Astrocyte (in vitro differentiated cells and primary cell): ENCODE measurements around the gene RGS5. TPM values are rescaled to one million over a fixed set of nuclear protein-coding genes. Genes with fewer than 3 reads are reported as not detected.
A peak's percentile ranks its signal among the peaks of the same experiment; 100 is the strongest.

ENCODE experiments used
- DNase-seq: peaks from one replicate; pipeline ENCODE4 v3.0.0-alpha.2; 2010; ENCODE audit warnings: low read depth
- FAIRE-seq: peaks from 2 replicates; lab custom pipeline; 2011; peaks lifted over from hg19 to GRCh38; lab: Jason Lieb, UNC
- H2AFZ ChIP-seq: 2 replicates; pipeline ENCODE4 v1.6.0; 2012; ENCODE audit warnings: low read depth, low read length, inconsistent platforms
- H3K27ac ChIP-seq: 2 replicates; pipeline ENCODE4 v1.5.1; 2011; ENCODE audit warnings: low read depth, low read length, inconsistent platforms
- H3K27me3 ChIP-seq: 2 replicates; pipeline ENCODE4 v1.6.0; 2011; ENCODE audit warnings: low read length, inconsistent platforms; ENCODE audit not compliant: insufficient read depth
- H3K36me3 ChIP-seq: 2 replicates; pipeline ENCODE4 v1.5.1; 2011; ENCODE audit warnings: low read length, inconsistent platforms; ENCODE audit not compliant: insufficient read depth
- H3K4me1 ChIP-seq: 2 replicates; pipeline ENCODE4 v1.5.1; 2011; ENCODE audit warnings: low read length, inconsistent platforms; ENCODE audit not compliant: insufficient read depth
- H3K4me2 ChIP-seq: 2 replicates; pipeline ENCODE4 v1.6.0; 2012; ENCODE audit warnings: low read length, inconsistent platforms
- H3K4me3 ChIP-seq: 2 replicates; pipeline ENCODE4 v1.5.1; 2011; ENCODE audit warnings: low read depth, mild to moderate bottlenecking, low read length, inconsistent platforms; ENCODE audit not compliant: insufficient read depth
- H3K79me2 ChIP-seq: 2 replicates; pipeline ENCODE4 v1.6.0; 2012; ENCODE audit warnings: mild to moderate bottlenecking, low read length, inconsistent platforms; ENCODE audit not compliant: insufficient read depth
- H3K9ac ChIP-seq: 2 replicates; pipeline ENCODE4 v1.6.0; 2012; ENCODE audit warnings: mild to moderate bottlenecking, low read length, inconsistent platforms
- H3K9me3 ChIP-seq: 2 replicates; pipeline ENCODE4 v1.5.1; 2012; ENCODE audit warnings: low read depth, mild to moderate bottlenecking, low read length, inconsistent platforms; ENCODE audit not compliant: insufficient read depth
- H4K20me1 ChIP-seq: 2 replicates; pipeline ENCODE4 v1.6.0; 2012; ENCODE audit warnings: low read length, inconsistent platforms; ENCODE audit not compliant: insufficient read depth
- H3K27ac Mint-ChIP-seq: one replicate; pipeline ENCODE4 v1.8.0; 2021; ENCODE audit warnings: mild to moderate bottlenecking, mixed read lengths; ENCODE audit not compliant: unreplicated experiment
- H3K27me3 Mint-ChIP-seq: one replicate; pipeline ENCODE4 v1.8.0; 2021; ENCODE audit warnings: low read depth, mixed read lengths; ENCODE audit not compliant: unreplicated experiment
- H3K36me3 Mint-ChIP-seq: one replicate; pipeline ENCODE4 v1.8.0; 2021; ENCODE audit warnings: low read depth, mixed read lengths; ENCODE audit not compliant: unreplicated experiment
- H3K4me1 Mint-ChIP-seq: one replicate; pipeline ENCODE4 v1.8.0; 2021; ENCODE audit warnings: low read depth, mixed read lengths; ENCODE audit not compliant: unreplicated experiment
- H3K4me3 Mint-ChIP-seq: one replicate; pipeline ENCODE4 v1.8.0; 2021; ENCODE audit warnings: mild to moderate bottlenecking, moderate library complexity, mixed read lengths; ENCODE audit not compliant: unreplicated experiment
- H3K9me3 Mint-ChIP-seq: one replicate; pipeline ENCODE4 v1.8.0; 2021; ENCODE audit warnings: mild to moderate bottlenecking, mixed read lengths; ENCODE audit not compliant: unreplicated experiment
- CTCF ChIP-seq: IDR thresholded peaks from 2 replicates; pipeline ENCODE4 v1.5.1; 2011; ENCODE audit warnings: low read depth, mild to moderate bottlenecking, inconsistent platforms, low read length, moderate library complexity; ENCODE audit not compliant: insufficient read depth
- EZH2 ChIP-seq: IDR thresholded peaks from 2 replicates; pipeline ENCODE4 v1.6.1; 2012; ENCODE audit warnings: mild to moderate bottlenecking, low read length, inconsistent platforms; ENCODE audit not compliant: insufficient read depth
- total RNA-seq: library from RNA; stranded (reverse); gene quantifications from 2 replicates; pipeline ENCODE4 v1.2.1, GENCODE V29; 2021

Gene RGS5
- total RNA-seq, 1 donor from 2014 or later, result 24.1 TPM

DNA sequence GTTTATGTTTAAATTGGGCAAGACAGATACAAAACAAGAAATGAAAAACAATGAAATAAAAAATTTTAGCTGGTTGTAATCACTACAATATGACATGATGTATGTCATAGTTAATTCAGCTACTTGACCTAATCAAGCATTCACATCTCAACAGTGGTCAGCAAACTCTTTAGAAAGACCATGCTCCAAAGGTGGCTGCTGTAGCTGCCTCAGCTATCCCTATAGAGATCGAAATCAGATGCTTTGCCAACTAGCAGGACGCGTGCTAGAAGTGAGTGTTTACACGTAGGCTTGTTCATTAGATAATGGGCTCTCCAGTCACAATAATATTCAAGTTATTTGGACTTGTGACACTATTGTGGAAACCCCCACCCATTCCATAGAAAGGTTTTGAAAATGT is 25.9 kb downstream of the RGS5 start:
- no peak for DNase-seq
- H3K27ac ChIP-seq, result no peak overlapping the region
- Mint-ChIP-seq H3K4me3 (no peak overlapping the region), H3K36me3 (no peaks in the 10 kb centered on the region), H3K9me3 (no peaks in the 10 kb centered on the region), H3K27me3 (no peaks in the 10 kb centered on the region), H3K27ac (no peak overlapping the region), H3K4me1 (peaks cover 15% of the 10 kb centered on the region)
- no peaks in the 10 kb centered on the region for H3K27me3 ChIP-seq
- no peak overlapping the region for H3K4me3 ChIP-seq
- TF ChIP-seq CTCF (no peak), EZH2 (no peak)
- no peak overlapping the region for H3K9ac ChIP-seq
- no peak overlapping the region for H3K4me2 ChIP-seq
- peaks cover 21% of the 10 kb centered on the region for H3K4me1 ChIP-seq
- no peak for FAIRE-seq
- no peaks in the 10 kb centered on the region for H3K36me3 ChIP-seq
- no peaks in the 10 kb centered on the region for H3K9me3 ChIP-seq
- no peaks in the 10 kb centered on the region for H3K79me2 ChIP-seq
- no peaks in the 10 kb centered on the region for H4K20me1 ChIP-seq
- H2AFZ ChIP-seq, result no peak overlapping the region

DNA sequence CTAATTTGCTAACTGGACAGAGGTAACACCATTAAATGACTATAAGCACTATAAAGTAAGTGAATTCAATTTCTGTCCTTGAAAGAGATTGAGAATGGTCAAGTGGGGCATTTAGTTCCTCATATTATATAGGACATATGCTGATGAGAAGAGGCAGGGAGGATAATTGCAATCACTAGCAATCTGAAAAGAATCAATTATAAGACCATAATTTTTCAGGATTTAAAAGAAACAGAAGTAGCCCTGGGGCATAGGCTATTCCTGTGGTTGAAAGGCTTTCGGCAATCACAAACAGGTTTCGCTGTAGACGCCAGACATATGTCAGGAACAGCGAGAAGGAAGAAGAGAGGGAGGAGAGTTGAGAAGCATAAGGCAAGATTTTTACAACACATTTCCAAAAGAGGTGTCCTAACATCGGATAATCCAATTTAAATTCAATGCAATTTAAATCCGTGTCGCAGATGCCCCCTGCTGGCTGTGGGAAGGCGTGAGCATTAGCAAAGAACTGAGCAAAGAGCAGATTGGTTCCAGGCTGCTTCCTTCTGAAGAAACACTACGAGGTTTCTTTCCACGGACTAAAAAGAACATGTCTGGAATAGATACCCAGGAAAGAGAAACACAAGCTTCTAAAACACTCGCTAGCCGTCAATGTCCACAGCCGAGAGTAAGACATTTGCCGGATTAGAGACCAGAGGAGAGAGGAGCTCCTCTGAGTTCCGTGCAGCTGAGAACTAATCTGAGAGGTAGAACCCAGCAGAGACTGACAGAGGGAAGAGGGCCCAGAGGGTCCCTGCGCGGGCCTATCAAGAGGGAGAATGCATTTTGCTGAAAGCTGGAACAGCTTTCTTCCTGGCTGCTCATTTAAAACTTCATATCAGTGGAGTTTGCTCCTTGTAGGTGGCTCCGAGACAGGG is 27.9 kb downstream of the RGS5 start:
- TF ChIP-seq EZH2 (no peak), CTCF (peak; percentile 98)
- peak overlapping the region; percentile 60 for H3K4me2 ChIP-seq
- peak overlapping the region; percentile 58 for H3K9ac ChIP-seq
- H3K9me3 ChIP-seq, result no peaks in the 10 kb centered on the region
- no peak overlapping the region for H3K4me3 Mint-ChIP-seq
- H2AFZ ChIP-seq, result peak overlapping the region; percentile 82
- H3K9me3 Mint-ChIP-seq, result no peaks in the 10 kb centered on the region
- H3K27ac ChIP-seq, result no peak overlapping the region
- H3K4me1 Mint-ChIP-seq, result peaks cover 27% of the 10 kb centered on the region
- peaks cover 41% of the 10 kb centered on the region for H3K4me1 ChIP-seq
- no peak overlapping the region for H3K4me3 ChIP-seq
- H3K27me3 Mint-ChIP-seq, result no peaks in the 10 kb centered on the region
- no peaks in the 10 kb centered on the region for H4K20me1 ChIP-seq
- FAIRE-seq, result peak; percentile 69
- no peaks in the 10 kb centered on the region for H3K36me3 Mint-ChIP-seq
- no peaks in the 10 kb centered on the region for H3K36me3 ChIP-seq
- no peaks in the 10 kb centered on the region for H3K27me3 ChIP-seq
- no peaks in the 10 kb centered on the region for H3K79me2 ChIP-seq
- no peak overlapping the region for H3K27ac Mint-ChIP-seq
- DNase-seq, result peak; percentile 36

GRCh38 chr1:163173121-163173520 is 29.6 kb downstream of the RGS5 start:
- H2AFZ ChIP-seq, result no peak overlapping the region
- H3K4me1 Mint-ChIP-seq, result peaks cover 32% of the 10 kb centered on the region
- H3K27ac Mint-ChIP-seq, result no peak overlapping the region
- no peaks in the 10 kb centered on the region for H3K36me3 ChIP-seq
- TF ChIP-seq EZH2 (no peak), CTCF (no peak)
- no peaks in the 10 kb centered on the region for H3K36me3 Mint-ChIP-seq
- H3K4me3 ChIP-seq, result no peak overlapping the region
- peak overlapping the region; percentile 75 for H3K27ac ChIP-seq
- peaks cover 46% of the 10 kb centered on the region for H3K4me1 ChIP-seq
- no peaks in the 10 kb centered on the region for H3K27me3 Mint-ChIP-seq
- H3K9me3 Mint-ChIP-seq, result no peaks in the 10 kb centered on the region
- peak overlapping the region; percentile 53 for H3K9ac ChIP-seq
- H3K79me2 ChIP-seq, result no peaks in the 10 kb centered on the region
- no peak overlapping the region for H3K4me3 Mint-ChIP-seq
- peak overlapping the region; percentile 59 for H3K4me2 ChIP-seq
- DNase-seq (no peak), FAIRE-seq (no peak)
- H4K20me1 ChIP-seq, result no peaks in the 10 kb centered on the region
- H3K9me3 ChIP-seq, result no peaks in the 10 kb centered on the region
- H3K27me3 ChIP-seq, result no peaks in the 10 kb centered on the region
